HepG2 (cell line): ENCODE data around the gene RBP5. TPM values are rescaled to one million over a fixed set of nuclear protein-coding genes. Genes with fewer than 3 reads are reported as not detected.

Source experiments
- ARID3A ChIP-seq: IDR thresholded peaks from 2 replicates; pipeline ENCODE4 v1.6.1; 2012; ENCODE audit warnings: low read depth, low read length, improper control_type of control experiment
- CHD2 ChIP-seq: IDR thresholded peaks from 2 replicates; pipeline ENCODE4 v1.6.1; 2011; ENCODE audit warnings: low read depth, low read length, improper control_type of control experiment
- HHEX ChIP-seq: IDR thresholded peaks from 2 replicates; pipeline ENCODE4 v1.6.1; 2016; ENCODE audit warnings: control low read depth
- HMG20B ChIP-seq: conservative IDR thresholded peaks from 2 replicates; pipeline ENCODE4 v1.6.1; 2016; ENCODE audit warnings: missing genetic modification reagents, missing compliant biosample characterization
- RFX5 ChIP-seq: IDR thresholded peaks from 2 replicates; pipeline ENCODE4 v1.6.1; 2011; ENCODE audit warnings: low read depth, low read length, improper control_type of control experiment
- RFXAP ChIP-seq: sonication (generic); formaldehyde crosslinking; IDR thresholded peaks from 2 replicates; pipeline ENCODE4 v1.4.0; 2020; ENCODE audit warnings: missing genetic modification reagents, borderline replicate concordance
- RXRA ChIP-seq: sonication (generic); formaldehyde crosslinking; IDR thresholded peaks from 2 replicates; pipeline ENCODE4 v1.5.1; 2020; ENCODE audit warnings: missing genetic modification reagents
- SCMH1 ChIP-seq: sonication (generic); formaldehyde crosslinking; IDR thresholded peaks from 2 replicates; pipeline ENCODE4 v1.9.0; 2021; ENCODE audit warnings: missing genetic modification reagents, mild to moderate bottlenecking, borderline replicate concordance
- SMARCE1 ChIP-seq: fragments of 450-650 bp; IDR thresholded peaks from 2 replicates; pipeline ENCODE4 v1.6.1; 2017; ENCODE audit warnings: borderline replicate concordance
- TGIF2 ChIP-seq: IDR thresholded peaks from 2 replicates; pipeline ENCODE4 v1.6.1; 2016; ENCODE audit warnings: control low read depth, missing compliant biosample characterization
- ZMAT3 ChIP-seq: sonication (generic); formaldehyde crosslinking; conservative IDR thresholded peaks from 2 replicates; pipeline ENCODE4 v1.7.0; 2021; ENCODE audit warnings: missing genetic modification reagents
- ZNF251 ChIP-seq: sonication (generic); formaldehyde crosslinking; IDR thresholded peaks from 2 replicates; pipeline ENCODE4 v1.9.0; 2021; ENCODE audit warnings: mild to moderate bottlenecking, missing genetic modification reagents
- ZNF331 ChIP-seq: sonication (generic); formaldehyde crosslinking; IDR thresholded peaks from 2 replicates; pipeline ENCODE4 v1.4.0; 2020; ENCODE audit warnings: missing genetic modification reagents
- ZNF367 ChIP-seq: sonication (generic); formaldehyde crosslinking; IDR thresholded peaks from 2 replicates; pipeline ENCODE4 v1.4.0; 2020; ENCODE audit warnings: missing genetic modification reagents, borderline replicate concordance
- ZNF512B ChIP-seq: sonication (generic); formaldehyde crosslinking; IDR thresholded peaks from 2 replicates; pipeline ENCODE4 v1.5.1; 2020; ENCODE audit warnings: missing genetic modification reagents, mild to moderate bottlenecking, borderline replicate concordance
- ZNF547 ChIP-seq: sonication (generic); formaldehyde crosslinking; IDR thresholded peaks from 2 replicates; pipeline ENCODE4 v1.5.1; 2020; ENCODE audit warnings: mild to moderate bottlenecking, missing genetic modification reagents
- ZNF572 ChIP-seq: sonication (generic); formaldehyde crosslinking; IDR thresholded peaks from 2 replicates; pipeline ENCODE4 v1.5.1; 2020; ENCODE audit warnings: mild to moderate bottlenecking, missing genetic modification reagents
- ZNF609 ChIP-seq: sonication (generic); formaldehyde crosslinking; IDR thresholded peaks from 2 replicates; pipeline ENCODE4 v1.4.0; 2020; ENCODE audit warnings: mild to moderate bottlenecking, missing genetic modification reagents, borderline replicate concordance
- ZNF652 ChIP-seq: IDR thresholded peaks from 2 replicates; pipeline ENCODE4 v1.6.1; 2016; ENCODE audit warnings: low read depth, borderline replicate concordance
- ZNF7 ChIP-seq: IDR thresholded peaks from 2 replicates; pipeline ENCODE4 v1.6.1; 2016; ENCODE audit warnings: missing biosample characterization, missing genetic modification reagents
- ZNF746 ChIP-seq: sonication (generic); formaldehyde crosslinking; IDR thresholded peaks from 2 replicates; pipeline ENCODE4 v1.8.0; 2022; ENCODE audit warnings: mild to moderate bottlenecking, missing genetic modification reagents
- ZSCAN30 ChIP-seq: sonication (generic); formaldehyde crosslinking; IDR thresholded peaks from 2 replicates; pipeline ENCODE4 v1.5.0; 2020; ENCODE audit warnings: mild to moderate bottlenecking, missing genetic modification reagents
- polyA plus RNA-seq, 8 experiments: library from polyadenylated mRNA; depleted of rRNA in 3 of 8; stranded (reverse) in 7 of 8; unstranded in 1 of 8; fragments of >200 nt; fragmentation: Illumina TruSeq in 4 of 8; extraction: Trizol in 4 of 8; gene quantifications; 2 replicates each; pipeline versions ENCODE4 v1.2.1 to v1.2.3, GENCODE V29; 2011 to 2016; ENCODE audit warnings: low read depth in 4 of 8, missing spikeins in 1 of 8, mixed read lengths in 1 of 8; ENCODE audit not compliant: insufficient read depth in 1 of 8
- total RNA-seq, 5 experiments: library from RNA; depleted of rRNA; stranded (reverse); fragments of >200 nt; fragmentation: Illumina TruSeq; extraction: Trizol; gene quantifications; 2 replicates each; pipeline ENCODE4 v1.2.3, GENCODE V29; 2016; ENCODE audit warnings: low read depth in 1 of 5

The RBP5 gene
- total and polyA plus RNA-seq, 2 of the 13 experiments (the other 11 are each of a cell fraction or from before 2014, with no cell fraction given) = 13.8 to 19.8 TPM

- no peak for TF ChIP-seq ZNF367 (CRISPR knock-in tag)
- TF ChIP-seq ZNF512B (CRISPR knock-in tag) = no peak
- TF ChIP-seq SMARCE1 = no peak
- no peak for TF ChIP-seq ZNF7 (CRISPR knock-in tag)
- 0 out of 2 replicates have a peak, but pooled peaks have one; percentile 36 for TF ChIP-seq ZMAT3
- TF ChIP-seq RFXAP (CRISPR knock-in tag) = peak; percentile 43; the same call in 1 of the 2 replicates
- TF ChIP-seq HHEX (CRISPR knock-in tag) = no peak
- TF ChIP-seq SCMH1 (CRISPR knock-in tag) = no peak
- peak; percentile 72; the same call in 1 of the 2 replicates for TF ChIP-seq TGIF2 (CRISPR knock-in tag)
- peak; percentile 70 for TF ChIP-seq ZNF331 (CRISPR knock-in tag)
- peak; percentile 20; the same call in 1 of the 2 replicates for TF ChIP-seq HMG20B (CRISPR knock-in tag)
- no peak for TF ChIP-seq ZNF547
- TF ChIP-seq ZNF746 (CRISPR knock-in tag) = peak; percentile 74; the same call in 1 of the 2 replicates
- TF ChIP-seq ARID3A = no peak
- 0 out of 2 replicates have a peak, but pooled peaks have one; percentile 17 for TF ChIP-seq ZNF609 (CRISPR knock-in tag)
- TF ChIP-seq CHD2 = peak; percentile 86
- TF ChIP-seq ZNF251 (CRISPR knock-in tag) = no peak
- no peak for TF ChIP-seq RFX5
- no peak for TF ChIP-seq ZNF652
- peak; percentile 68 for TF ChIP-seq RXRA (CRISPR knock-in tag)
- TF ChIP-seq ZNF572 (CRISPR knock-in tag) = peak; percentile 80; the same call in 1 of the 2 replicates
- no peak for TF ChIP-seq ZSCAN30 (CRISPR knock-in tag)
Measured at GRCh38 chr12:7108003-7108795, 20.5 kb downstream of the RBP5 start (continued).
